GM12865 (cell line): ENCODE results near the gene FGL2.
"Not testable (repeated sequence)": the region's sequence is repeated elsewhere in the genome, so short reads cannot be mapped to it uniquely, and the experiment has no call there.

Experiments
- DNase-seq: peaks from one replicate; pipeline ENCODE4 v3.0.0; 2010; ENCODE audit warnings: low read depth
- H3K4me3 ChIP-seq: 2 replicates; pipeline ENCODE4 v1.5.1; 2011; ENCODE audit warnings: mild to moderate bottlenecking, low read depth, low read length, control low read depth
- CTCF ChIP-seq: IDR thresholded peaks from 2 replicates; pipeline ENCODE4 v1.5.1; 2011; ENCODE audit warnings: low read length, control low read depth, low read depth, inconsistent platforms; ENCODE audit not compliant: insufficient read depth; ENCODE audit errors: missing control alignments

FGL2 gene

DNA sequence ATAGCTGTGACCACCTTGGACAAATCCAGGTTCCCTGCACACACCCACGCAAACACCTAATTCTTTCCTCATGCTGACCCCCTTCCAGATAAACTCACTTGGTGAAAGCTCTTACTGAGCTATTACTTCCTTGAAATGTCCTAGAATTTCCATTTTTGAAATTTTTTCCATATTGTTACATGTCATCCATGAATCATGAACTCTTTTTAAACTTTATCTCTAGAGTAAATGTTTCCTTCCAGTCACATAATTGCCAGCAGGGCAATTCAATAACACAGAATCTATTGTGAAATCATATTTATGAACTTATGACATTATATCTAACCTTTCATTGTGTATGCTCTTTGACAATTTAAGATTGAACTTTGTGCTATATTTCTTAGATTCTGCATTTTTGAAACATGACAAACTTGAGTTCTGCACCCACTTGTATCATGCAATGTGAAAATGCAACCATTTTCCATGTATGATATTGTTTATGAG is 26.8 kb upstream of the FGL2 start:
- DNase-seq: no peak
- H3K4me3 ChIP-seq: no peak overlapping the region
- TF ChIP-seq CTCF: no peak

- no peak for DNase-seq
- TF ChIP-seq CTCF: no peak
- no peak overlapping the region for H3K4me3 ChIP-seq
These were observed 23.6 kb upstream of the FGL2 start for GRCh38 chr7:77223261-77223660.

DNA sequence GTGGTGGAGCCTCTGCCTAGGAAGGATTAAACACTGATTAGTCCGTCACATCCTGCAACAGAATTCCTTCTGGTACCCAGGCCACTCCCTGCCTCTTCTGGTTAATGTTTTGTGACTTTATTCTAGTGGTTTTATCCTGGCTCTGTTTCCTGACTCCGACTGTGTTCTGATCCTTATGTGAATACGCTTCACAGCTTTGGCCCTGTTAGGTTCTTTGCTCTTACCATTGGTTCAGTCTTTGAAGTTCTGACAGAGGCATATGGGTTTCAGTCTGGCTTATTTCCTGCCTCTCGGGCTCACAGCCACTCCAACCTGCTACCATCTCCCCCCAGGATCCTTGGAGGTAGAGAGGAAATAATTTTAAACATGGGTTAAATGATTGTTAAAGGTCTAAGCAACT is 23.2 kb upstream of the FGL2 start:
- TF ChIP-seq CTCF: no peak
- DNase-seq: no peak
- H3K4me3 ChIP-seq: no peak overlapping the region

GRCh38 chr7:77222065-77222464 is 22.4 kb upstream of the FGL2 start:
- no peak overlapping the region for H3K4me3 ChIP-seq
- no peak for TF ChIP-seq CTCF
- DNase-seq: no peak

DNA sequence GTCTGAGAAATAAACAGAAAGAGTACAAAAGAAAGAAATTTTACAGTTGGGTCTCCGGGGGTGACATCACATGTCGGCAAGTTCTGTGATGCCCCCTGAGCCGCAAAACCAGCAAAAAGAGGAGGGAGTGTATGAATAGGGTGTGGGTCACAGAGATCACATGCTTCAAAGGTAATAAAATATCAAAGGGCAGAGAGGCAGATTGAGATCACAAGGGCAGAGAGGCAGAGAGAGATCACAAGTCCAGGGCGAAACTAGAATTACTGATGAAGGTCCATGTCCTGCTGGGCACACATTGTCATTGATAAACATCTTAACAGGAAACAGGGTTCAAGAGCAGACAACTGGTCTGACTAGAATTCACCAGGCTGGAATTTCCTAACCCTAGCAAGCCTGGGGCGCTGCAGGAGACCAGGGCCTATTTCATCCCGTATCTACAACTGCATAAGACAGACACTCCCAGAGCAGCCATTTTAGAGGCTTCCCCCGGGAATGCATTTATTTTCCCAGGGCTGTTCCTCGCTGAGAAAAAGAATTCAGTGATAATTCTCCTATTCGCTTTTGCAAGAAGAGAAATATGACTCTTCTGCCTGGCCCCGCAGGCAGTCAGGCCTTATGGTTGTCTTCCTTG is 20.2 kb upstream of the FGL2 start:
- not testable (repeated sequence) for DNase-seq, H3K4me3 ChIP-seq

- TF ChIP-seq CTCF: no peak
- no peak for DNase-seq
- H3K4me3 ChIP-seq: no peak overlapping the region
These were observed 18.0 kb upstream of the FGL2 start for GRCh38 chr7:77217474-77218185.

- TF ChIP-seq CTCF: no peak
- DNase-seq: no peak
- no peak overlapping the region for H3K4me3 ChIP-seq
These were observed 16.7 kb upstream of the FGL2 start for GRCh38 chr7:77216181-77216845.
